G401 (cell line): ENCODE data around the gene KRTAP9-9. TPM values are rescaled to one million over a fixed set of nuclear protein-coding genes. Genes with fewer than 3 reads are reported as not detected.
"Not testable (repeated sequence)": the region's sequence is repeated elsewhere in the genome, so short reads cannot be mapped to it uniquely, and the experiment has no call there.

Experiments
- DNase-seq: peaks from one replicate; pipeline ENCODE4 v3.0.0-alpha.2; 2015; ENCODE audit warnings: low spot score
- in situ Hi-C: cut with HindIII; loops from 2 replicates; pipeline ENCODE4 v1.10.0; 2016; ENCODE audit warnings: low sequenced_read_pairs, mixed read lengths
- total RNA-seq: library from RNA; depleted of rRNA; stranded (reverse); fragments of >200 nt; shearing (Covaris generic); gene quantifications from 2 replicates; pipeline ENCODE4 v1.2.3, GENCODE V29; 2014

Gene KRTAP9-9
- total RNA-seq, 1 experiment from 2014 or later: not detected

- in situ Hi-C loops: no loop called here
- DNase-seq: no peak
Observed at GRCh38 chr17:41258406-41258805, 3.2 kb downstream of the KRTAP9-9 start.

- no peak for DNase-seq
- in situ Hi-C loops: no loop called here
Observed at GRCh38 chr17:41263212-41263611, 8.0 kb downstream of the KRTAP9-9 start.

- in situ Hi-C loops: no loop called here
- no peak for DNase-seq
Observed at GRCh38 chr17:41264599-41264998, 9.4 kb downstream of the KRTAP9-9 start.

GRCh38 chr17:41265078-41265477 lies 9.9 kb downstream of the KRTAP9-9 start, which contains the start of gene KRTAP9-6:
Gene KRTAP9-6, plus strand, starts transcription at chr17:41265378. Its CDS starts 0 bp downstream, at chr17:41265378.
- in situ Hi-C loops: no loop called here
- DNase-seq: no peak

GRCh38 chr17:41267711-41268110 lies 12.5 kb downstream of the KRTAP9-9 start:
- in situ Hi-C loops: no loop called here
- DNase-seq: no peak

GRCh38 chr17:41271323-41271722 lies 16.1 kb downstream of the KRTAP9-9 start:
- in situ Hi-C loops: not testable (repeated sequence)

GRCh38 chr17:41271858-41272257 lies 16.7 kb downstream of the KRTAP9-9 start:
- no peak for DNase-seq
- in situ Hi-C loops: no loop called here

More at GRCh38 chr17:41271323-41271722, 16.1 kb downstream of the KRTAP9-9 start:
- not testable (repeated sequence) for DNase-seq

- in situ Hi-C loops, DNase-seq: not testable (repeated sequence)
Observed at GRCh38 chr17:41275648-41276190, 20.5 kb downstream of the KRTAP9-9 start, which contains the start of gene KRTAP9-7. Gene KRTAP9-7, plus strand, starts transcription at chr17:41275698. Its CDS starts 0 bp downstream, at chr17:41275698.

GRCh38 chr17:41278176-41278955 lies 23.2 kb downstream of the KRTAP9-9 start:
- in situ Hi-C loops: no loop called here
- DNase-seq: no peak

GRCh38 chr17:41284043-41284442 lies 28.9 kb downstream of the KRTAP9-9 start:
- no peak for DNase-seq
- in situ Hi-C loops: no loop called here

- no peak for DNase-seq
- in situ Hi-C loops: no loop called here
Observed at GRCh38 chr17:41284546-41284945, 29.4 kb downstream of the KRTAP9-9 start.

- in situ Hi-C loops: no loop called here
- no peak for DNase-seq
Observed at GRCh38 chr17:41287050-41287449, 31.9 kb downstream of the KRTAP9-9 start.

- in situ Hi-C loops: no loop called here
- DNase-seq: no peak
Observed at GRCh38 chr17:41294016-41294415, 38.8 kb downstream of the KRTAP9-9 start.

- no peak for DNase-seq
- in situ Hi-C loops: no loop called here
Observed at GRCh38 chr17:41296846-41297245, 41.7 kb downstream of the KRTAP9-9 start.

- DNase-seq: no peak
- in situ Hi-C loops: no loop called here
Observed at GRCh38 chr17:41298458-41299135, 43.4 kb downstream of the KRTAP9-9 start.

- DNase-seq: no peak
- in situ Hi-C loops: no loop called here
Observed at GRCh38 chr17:41301204-41301790, 46.1 kb downstream of the KRTAP9-9 start.

GRCh38 chr17:41301916-41302901 lies 47.0 kb downstream of the KRTAP9-9 start, which contains the start of gene KRTAP29-1:
Gene KRTAP29-1, minus strand, starts transcription at chr17:41302851. Its CDS starts 0 bp downstream, at chr17:41302851.
- in situ Hi-C loops: no loop called here
- DNase-seq: peak; percentile 99

- peak; percentile 80 for DNase-seq
- in situ Hi-C loops: no loop called here
Observed at GRCh38 chr17:41302981-41303380, 47.8 kb downstream of the KRTAP9-9 start.
